Mesothelial cell of epicardium (in vitro differentiated cells): ENCODE results near the gene C9orf85. TPM values are rescaled to one million over a fixed set of nuclear protein-coding genes. Genes with fewer than 3 reads are reported as not detected.

Experiments used
- DNase-seq, 2 experiments: peaks; one replicate each; pipeline ENCODE4 v3.0.0; 2021; ENCODE audit warnings: low spot score in 2 of 2; ENCODE audit not compliant: unreplicated experiment in 2 of 2
- H3K27ac Mint-ChIP-seq: 2 replicates; pipeline ENCODE4 v1.8.0; 2021; ENCODE audit warnings: mixed read lengths
- H3K27me3 Mint-ChIP-seq: 2 replicates; pipeline ENCODE4 v1.8.0; 2021; ENCODE audit warnings: low read depth, mixed read lengths
- H3K36me3 Mint-ChIP-seq: 2 replicates; pipeline ENCODE4 v1.8.0; 2021; ENCODE audit warnings: mixed read lengths
- H3K4me1 Mint-ChIP-seq: 2 replicates; pipeline ENCODE4 v1.8.0; 2021; ENCODE audit warnings: mixed read lengths
- H3K4me3 Mint-ChIP-seq: 2 replicates; pipeline ENCODE4 v1.8.0; 2021; ENCODE audit warnings: mild to moderate bottlenecking, moderate library complexity, mixed read lengths
- H3K9me3 Mint-ChIP-seq: 2 replicates; pipeline ENCODE4 v1.8.0; 2021; ENCODE audit warnings: mixed read lengths
- total RNA-seq: library from RNA; stranded (reverse); gene quantifications from 3 replicates; pipeline ENCODE4 v1.2.1, GENCODE V29; 2021
- TF ChIP-seq, protein P1 (sequence below): fragments of 200-600 bp; sonication (generic); IDR thresholded peaks from one replicate; pipeline ENCODE4 v1.5.0; 2021; ENCODE audit warnings: antibody characterized with exemption; ENCODE audit not compliant: unreplicated experiment

C9orf85 gene
- total RNA-seq, 1 donor from 2014 or later: 15.2 TPM

DNA sequence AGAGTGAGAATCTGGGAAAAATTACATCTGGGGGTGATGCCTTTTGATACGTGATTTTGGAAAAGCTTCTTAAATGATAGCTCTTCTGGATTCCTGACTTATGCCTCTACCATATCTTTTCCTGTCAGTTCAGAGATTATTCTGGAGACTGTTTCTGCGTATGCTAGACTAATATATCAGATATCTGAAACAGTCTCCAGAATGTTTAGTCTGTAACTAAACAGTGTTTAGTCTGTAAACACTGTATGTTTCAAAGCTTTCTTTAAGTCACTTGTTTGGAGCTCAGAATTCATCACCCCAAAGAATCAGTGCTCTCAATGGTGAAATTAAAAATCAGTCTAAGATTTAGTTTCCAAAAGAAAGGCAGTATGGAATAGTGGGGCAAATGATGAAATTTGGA is 19.7 kb downstream of the C9orf85 start:
- Mint-ChIP-seq H3K27me3 (no peaks in the 10 kb centered on the region), H3K4me3 (no peak overlapping the region), H3K27ac (no peak overlapping the region), H3K4me1 (peaks cover 41% of the 10 kb centered on the region), H3K36me3 (peaks cover 7% of the 10 kb centered on the region), H3K9me3 (peaks cover 8% of the 10 kb centered on the region)
- TF ChIP-seq, protein P1, sequence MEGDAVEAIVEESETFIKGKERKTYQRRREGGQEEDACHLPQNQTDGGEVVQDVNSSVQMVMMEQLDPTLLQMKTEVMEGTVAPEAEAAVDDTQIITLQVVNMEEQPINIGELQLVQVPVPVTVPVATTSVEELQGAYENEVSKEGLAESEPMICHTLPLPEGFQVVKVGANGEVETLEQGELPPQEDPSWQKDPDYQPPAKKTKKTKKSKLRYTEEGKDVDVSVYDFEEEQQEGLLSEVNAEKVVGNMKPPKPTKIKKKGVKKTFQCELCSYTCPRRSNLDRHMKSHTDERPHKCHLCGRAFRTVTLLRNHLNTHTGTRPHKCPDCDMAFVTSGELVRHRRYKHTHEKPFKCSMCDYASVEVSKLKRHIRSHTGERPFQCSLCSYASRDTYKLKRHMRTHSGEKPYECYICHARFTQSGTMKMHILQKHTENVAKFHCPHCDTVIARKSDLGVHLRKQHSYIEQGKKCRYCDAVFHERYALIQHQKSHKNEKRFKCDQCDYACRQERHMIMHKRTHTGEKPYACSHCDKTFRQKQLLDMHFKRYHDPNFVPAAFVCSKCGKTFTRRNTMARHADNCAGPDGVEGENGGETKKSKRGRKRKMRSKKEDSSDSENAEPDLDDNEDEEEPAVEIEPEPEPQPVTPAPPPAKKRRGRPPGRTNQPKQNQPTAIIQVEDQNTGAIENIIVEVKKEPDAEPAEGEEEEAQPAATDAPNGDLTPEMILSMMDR: no peak
- no peak for DNase-seq

GRCh38 chr9:71936066-71936465 is 24.6 kb downstream of the C9orf85 start:
- TF ChIP-seq, protein P1: no peak
- no peaks in the 10 kb centered on the region for H3K27me3 Mint-ChIP-seq

DNA sequence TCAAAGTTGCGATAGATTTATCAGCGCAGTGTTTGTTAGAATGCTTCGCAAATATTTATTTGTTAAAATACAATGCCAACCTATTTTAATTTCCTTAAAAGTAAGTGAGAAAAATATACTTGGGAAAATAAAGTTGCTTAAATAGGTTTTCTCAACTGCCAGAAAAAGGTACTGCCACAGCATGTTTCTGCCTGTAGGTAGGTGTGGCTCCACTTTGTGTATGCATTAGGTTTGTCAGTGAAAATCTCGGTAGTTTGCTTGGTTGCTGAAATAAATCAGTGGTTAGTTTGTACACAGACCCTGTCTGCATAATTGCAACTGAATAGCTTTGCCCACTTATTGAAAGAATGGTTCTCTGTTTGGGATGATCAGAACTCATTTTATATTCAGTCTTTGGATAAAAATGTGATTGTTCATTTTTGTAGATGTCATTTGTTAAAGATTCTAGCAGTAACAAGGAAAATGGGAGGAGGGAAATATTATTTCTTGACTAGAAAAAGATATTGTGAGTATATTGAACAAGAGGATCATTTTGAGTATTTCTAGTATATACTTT is 25.7 kb downstream of the C9orf85 start:
- peaks cover 7% of the 10 kb centered on the region for H3K36me3 Mint-ChIP-seq
- peak overlapping the region; percentile 36 for H3K27ac Mint-ChIP-seq
- H3K4me3 Mint-ChIP-seq: no peak overlapping the region
- H3K27me3 Mint-ChIP-seq: no peaks in the 10 kb centered on the region
- TF ChIP-seq, protein P1: no peak
- DNase-seq: no peak
- peaks cover 23% of the 10 kb centered on the region for H3K4me1 Mint-ChIP-seq
- peaks cover 8% of the 10 kb centered on the region for H3K9me3 Mint-ChIP-seq

More at GRCh38 chr9:71936066-71936465, 24.6 kb downstream of the C9orf85 start:
- H3K9me3 Mint-ChIP-seq: peaks cover 8% of the 10 kb centered on the region
- peaks cover 7% of the 10 kb centered on the region for H3K36me3 Mint-ChIP-seq
- no peak for DNase-seq
- no peak overlapping the region for H3K27ac Mint-ChIP-seq
- peaks cover 25% of the 10 kb centered on the region for H3K4me1 Mint-ChIP-seq
- H3K4me3 Mint-ChIP-seq: no peak overlapping the region

DNA sequence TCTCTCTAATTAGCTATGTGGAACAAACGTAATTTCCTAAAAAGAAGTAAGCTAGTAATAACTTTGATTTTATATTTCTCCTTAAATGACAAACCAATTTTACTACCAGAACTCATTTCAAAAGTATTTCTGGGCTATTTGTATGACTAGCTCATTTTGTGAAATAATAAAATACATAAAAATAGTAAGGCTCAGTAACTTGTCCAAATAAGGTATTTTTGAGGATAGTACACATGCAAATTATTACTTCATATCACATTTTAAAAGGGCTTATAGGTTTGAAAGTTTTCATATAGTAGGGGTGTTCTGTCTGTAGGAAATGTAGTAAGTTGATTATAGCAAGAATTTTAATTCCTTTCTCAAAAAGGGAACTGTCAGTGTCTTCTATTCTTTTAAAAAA is 26.5 kb downstream of the C9orf85 start:
- H3K27ac Mint-ChIP-seq: no peak overlapping the region
- H3K4me3 Mint-ChIP-seq: no peak overlapping the region
- TF ChIP-seq, protein P1: no peak
- peaks cover 3% of the 10 kb centered on the region for H3K9me3 Mint-ChIP-seq
- H3K4me1 Mint-ChIP-seq: peaks cover 26% of the 10 kb centered on the region
- no peaks in the 10 kb centered on the region for H3K27me3 Mint-ChIP-seq
- DNase-seq: no peak
- peaks cover 3% of the 10 kb centered on the region for H3K36me3 Mint-ChIP-seq

DNA sequence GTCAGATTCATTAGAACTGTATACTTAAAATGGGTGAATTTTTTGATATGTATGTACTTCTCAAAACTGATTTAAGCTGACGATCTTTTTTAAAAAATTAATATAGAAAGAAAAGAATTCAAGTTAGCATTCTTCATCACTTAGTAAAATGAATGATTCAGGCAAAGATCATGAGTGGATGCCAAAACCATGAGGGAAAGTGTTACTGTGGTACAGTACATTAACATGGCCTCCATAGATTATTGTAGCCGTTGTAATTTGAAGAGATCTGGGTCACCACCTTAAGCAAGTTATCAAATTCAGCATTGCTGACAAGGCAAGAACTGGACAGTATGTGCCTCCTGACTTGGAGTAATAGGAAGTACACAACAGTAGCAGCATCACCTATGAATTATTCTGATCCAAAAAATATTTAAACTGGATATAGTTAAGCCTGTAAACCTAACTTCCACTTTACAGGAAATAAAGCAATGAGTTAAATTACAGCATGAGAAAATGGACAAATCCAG is 29.7 kb downstream of the C9orf85 start:
- Mint-ChIP-seq H3K4me3 (no peak overlapping the region), H3K4me1 (peaks cover 33% of the 10 kb centered on the region), H3K9me3 (no peaks in the 10 kb centered on the region), H3K27me3 (no peaks in the 10 kb centered on the region), H3K27ac (no peak overlapping the region), H3K36me3 (no peaks in the 10 kb centered on the region)
- DNase-seq: no peak
- TF ChIP-seq, protein P1: no peak
